ENCODE measurements around the gene ZFYVE21.

The ZFYVE21 gene

GRCh38 chr14:103697206-103697602, 18.4 kb upstream of the ZFYVE21 start:
- DNase-seq (ENCODE audit: low spot score): no peak

GRCh38 chr14:103697603-103698379, 17.8 kb upstream of the ZFYVE21 start:
- DNase-seq (ENCODE audit: low spot score): no peak
- no peak for TF ChIP-seq CTCF (IDR thresholded peaks at IDR 0.05; ENCODE audit: extremely low read depth, missing control alignments)

More at GRCh38 chr14:103697206-103697602, 18.4 kb upstream of the ZFYVE21 start:
- no peak for TF ChIP-seq CTCF (IDR thresholded peaks at IDR 0.05; ENCODE audit: extremely low read depth, missing control alignments)

- TF ChIP-seq CTCF (IDR thresholded peaks at IDR 0.05; ENCODE audit: extremely low read depth, missing control alignments): no peak
- DNase-seq (ENCODE audit: low spot score): no peak
Observed at GRCh38 chr14:103698380-103699260, 17.0 kb upstream of the ZFYVE21 start.

GRCh38 chr14:103699261-103699661, 16.3 kb upstream of the ZFYVE21 start:
- DNase-seq (ENCODE audit: low spot score): no peak
- no peak for TF ChIP-seq CTCF (IDR thresholded peaks at IDR 0.05; ENCODE audit: extremely low read depth, missing control alignments)

- no peak for TF ChIP-seq CTCF (IDR thresholded peaks at IDR 0.05; ENCODE audit: extremely low read depth, missing control alignments)
- DNase-seq (ENCODE audit: low spot score): no peak
Observed at GRCh38 chr14:103699901-103700752, 15.5 kb upstream of the ZFYVE21 start.

GRCh38 chr14:103700753-103701490, 14.7 kb upstream of the ZFYVE21 start:
- no peak for TF ChIP-seq CTCF (IDR thresholded peaks at IDR 0.05; ENCODE audit: extremely low read depth, missing control alignments)
- no peak for DNase-seq (ENCODE audit: low spot score)

Data from GM20000 (cell line).